Adrenal gland (tissue), 5 donors: ENCODE measurements around the gene GNB3.

Experiments used
- CTCF ChIP-seq, 6 experiments: fragments of 450-650 bp in 4 of 6; fragments of 200-600 bp in 2 of 6; sonication (generic) in 1 of 6; IDR thresholded peaks; 1 replicate in 5 of 6; 2 replicates in 1 of 6; pipeline versions ENCODE4 v1.5.1 to v1.8.0; 2016 to 2021; ENCODE audit warnings: antibody characterized with exemption in 6 of 6, mild to moderate bottlenecking in 2 of 6, moderate library complexity in 1 of 6
- POLR2A ChIP-seq, 2 donors: fragments of 450-650 bp; IDR thresholded peaks; one replicate each; pipeline ENCODE4 v1.6.1; 2017; ENCODE audit warnings: antibody characterized with exemption in 2 of 2, mild to moderate bottlenecking in 2 of 2, moderate library complexity in 1 of 2
- donor health status: DM: no; HTN: no; CAD: no.

- TF ChIP-seq CTCF (IDR thresholded peaks at IDR 0.05) = no peak
- TF ChIP-seq POLR2A (IDR thresholded peaks at IDR 0.05) = peak in 1 of 2 donors; percentile 13
Measured at GRCh38 chr12:6792522-6793201, 48.1 kb upstream of the GNB3 start.
